ENCODE results near the gene LYL1.

LYL1 gene

GRCh38 chr19:13087795-13088537, 14.7 kb downstream of the LYL1 start:
- peaks cover 26% of the 10 kb centered on the region for H3K4me1 ChIP-seq
- TF ChIP-seq CTCF (IDR thresholded peaks at IDR 0.05; ENCODE audit: low read depth, low read length): no peak
- no peak overlapping the region for H3K4me3 ChIP-seq (ENCODE audit: low read depth, low read length)
- H3K9me3 ChIP-seq: no peaks in the 10 kb centered on the region
- no peak for DNase-seq
- H3K27me3 ChIP-seq: no peaks in the 10 kb centered on the region
- no peaks in the 10 kb centered on the region for H3K36me3 ChIP-seq

- Histone ChIP-seq H3K36me3 (no peaks in the 10 kb centered on the region), H3K4me1 (peaks cover 29% of the 10 kb centered on the region), H3K9me3 (no peaks in the 10 kb centered on the region), H3K27me3 (no peaks in the 10 kb centered on the region), H3K4me3 (ENCODE audit: low read depth, low read length) (no peak overlapping the region)
- TF ChIP-seq CTCF (IDR thresholded peaks at IDR 0.05; ENCODE audit: low read depth, low read length): no peak
- DNase-seq: no peak
Measured at GRCh38 chr19:13087295-13087694, 15.4 kb downstream of the LYL1 start.

- H3K4me1 ChIP-seq: peaks cover 28% of the 10 kb centered on the region
- no peaks in the 10 kb centered on the region for H3K36me3 ChIP-seq
- no peak for TF ChIP-seq CTCF (IDR thresholded peaks at IDR 0.05; ENCODE audit: low read depth, low read length)
- no peaks in the 10 kb centered on the region for H3K9me3 ChIP-seq
- DNase-seq: no peak
- no peaks in the 10 kb centered on the region for H3K27me3 ChIP-seq
- H3K4me3 ChIP-seq (ENCODE audit: low read depth, low read length): no peak overlapping the region
Measured at GRCh38 chr19:13086341-13086740, 16.3 kb downstream of the LYL1 start.

GRCh38 chr19:13085666-13086065, 17.0 kb downstream of the LYL1 start:
- TF ChIP-seq CTCF (IDR thresholded peaks at IDR 0.05; ENCODE audit: low read depth, low read length): no peak
- Histone ChIP-seq H3K4me3 (ENCODE audit: low read depth, low read length) (no peak overlapping the region), H3K9me3 (no peaks in the 10 kb centered on the region), H3K4me1 (peaks cover 24% of the 10 kb centered on the region), H3K36me3 (no peaks in the 10 kb centered on the region), H3K27me3 (no peaks in the 10 kb centered on the region)
- DNase-seq: no peak

- no peak for DNase-seq
- Histone ChIP-seq H3K4me1 (peaks cover 28% of the 10 kb centered on the region), H3K9me3 (no peaks in the 10 kb centered on the region), H3K36me3 (no peaks in the 10 kb centered on the region), H3K27me3 (no peaks in the 10 kb centered on the region), H3K4me3 (ENCODE audit: low read depth, low read length) (no peak overlapping the region)
- TF ChIP-seq CTCF (IDR thresholded peaks at IDR 0.05; ENCODE audit: low read depth, low read length): no peak
Measured at GRCh38 chr19:13083627-13084026, 19.0 kb downstream of the LYL1 start.

GRCh38 chr19:13083008-13083404, 19.7 kb downstream of the LYL1 start:
- no peak for DNase-seq
- H3K9me3 ChIP-seq: no peaks in the 10 kb centered on the region
- no peaks in the 10 kb centered on the region for H3K36me3 ChIP-seq
- H3K4me3 ChIP-seq (ENCODE audit: low read depth, low read length): no peak overlapping the region
- H3K4me1 ChIP-seq: peaks cover 32% of the 10 kb centered on the region
- no peaks in the 10 kb centered on the region for H3K27me3 ChIP-seq
- TF ChIP-seq CTCF (IDR thresholded peaks at IDR 0.05; ENCODE audit: low read depth, low read length): no peak

Measured in BE2C (cell line).